22Rv1 (cell line): ENCODE measurements around the gene FAM131C.
A peak's percentile ranks its signal among the peaks of the same experiment; 100 is the strongest.

Experiments used
- H3K27ac ChIP-seq: fragments of 450-650 bp; 2 replicates; pipeline ENCODE4 v1.5.1; 2017
- CTCF ChIP-seq: fragments of 450-650 bp; IDR thresholded peaks from 2 replicates; pipeline ENCODE4 v1.5.1; 2017; ENCODE audit warnings: mild to moderate bottlenecking
- ZFX ChIP-seq: fragments of 450-650 bp; IDR thresholded peaks from 2 replicates; pipeline ENCODE4 v1.6.1; 2017; ENCODE audit warnings: antibody characterized with exemption, borderline replicate concordance

Gene FAM131C

GRCh38 chr1:16076031-16076864 is 2.8 kb upstream of the FAM131C start:
- TF ChIP-seq CTCF (no peak), ZFX (no peak)
- 0 out of 2 replicates have a peak overlapping the region, but pooled peaks have one; percentile 18 for H3K27ac ChIP-seq

GRCh38 chr1:16075337-16076030 is 2.0 kb upstream of the FAM131C start:
- TF ChIP-seq CTCF = no peak
- no peak for TF ChIP-seq ZFX
- H3K27ac ChIP-seq = no peak overlapping the region

GRCh38 chr1:16074217-16074616 is 766 bp upstream of the FAM131C start:
- no peak for TF ChIP-seq ZFX
- TF ChIP-seq CTCF = no peak

GRCh38 chr1:16072616-16073484 is 601 bp downstream of the FAM131C start:
- H3K27ac ChIP-seq = no peak overlapping the region
- no peak for TF ChIP-seq ZFX

More at GRCh38 chr1:16074217-16074616, 766 bp upstream of the FAM131C start:
- H3K27ac ChIP-seq = no peak overlapping the region

GRCh38 chr1:16072095-16072494 is 1.4 kb downstream of the FAM131C start:
- TF ChIP-seq ZFX (no peak), CTCF (no peak)
- no peak overlapping the region for H3K27ac ChIP-seq

GRCh38 chr1:16071614-16072013 is 1.8 kb downstream of the FAM131C start:
- TF ChIP-seq CTCF (no peak), ZFX (no peak)
- no peak overlapping the region for H3K27ac ChIP-seq

GRCh38 chr1:16070640-16071355 is 2.7 kb downstream of the FAM131C start:
- no peak for TF ChIP-seq CTCF
- TF ChIP-seq ZFX = no peak
- H3K27ac ChIP-seq = no peak overlapping the region
